ENCODE measurements around the gene RNF220. TPM values are rescaled to one million over a fixed set of nuclear protein-coding genes. Genes with fewer than 3 reads are reported as not detected.
A peak's percentile ranks its signal among the peaks of the same experiment; 100 is the strongest.

The RNF220 gene
- total and polyA plus RNA-seq, 9 of the 15 experiments (the other 6 are each of a cell fraction or from before 2014, with no cell fraction given), result 5.1 to 117 (median 66.9) TPM

GRCh38 chr1:44685881-44686280 lies 280.8 kb downstream of the RNF220 start (continued):
- no peak for TF ChIP-seq CHD2 (IDR thresholded peaks at IDR 0.05; ENCODE audit: low read depth, low read length)

DNA sequence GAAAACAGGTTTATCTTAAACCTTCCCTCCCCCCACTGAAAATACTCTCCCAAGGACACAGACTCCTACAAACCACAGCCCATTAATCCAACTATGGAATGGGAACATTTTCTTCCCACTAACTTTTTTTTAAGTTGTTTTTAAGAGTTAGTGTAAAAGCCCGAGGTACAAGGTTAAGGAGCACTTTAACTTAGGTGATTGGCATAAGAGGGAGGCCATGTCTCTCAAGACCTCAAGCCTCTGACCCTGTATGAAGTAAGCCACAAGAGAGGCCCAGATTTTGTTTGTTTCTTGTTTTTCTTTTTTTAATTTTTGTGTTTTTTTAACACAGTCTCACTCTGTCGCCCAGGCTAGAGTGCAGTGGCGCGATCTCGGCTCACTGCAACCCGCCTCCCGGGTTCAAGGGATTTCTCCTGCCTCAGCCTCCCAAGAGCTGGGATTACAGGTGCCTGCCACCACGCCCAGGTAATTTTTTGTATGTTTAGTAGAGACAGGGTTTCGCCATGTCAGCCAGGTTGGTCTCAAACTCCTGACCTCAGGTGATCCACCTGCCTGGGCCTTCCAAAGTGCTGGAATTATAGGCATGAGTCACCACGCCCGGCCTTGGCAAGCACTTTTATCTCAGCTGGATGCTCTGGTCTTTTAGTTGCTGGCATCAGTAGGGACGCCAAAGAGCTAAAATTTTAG lies 283.8 kb downstream of the RNF220 start:
- Histone ChIP-seq H3K4me3 (no peak overlapping the region), H3K4me1 (replicated peaks in 1 of 2; ENCODE audit: control insufficient read depth in 2 of 2, insufficient read depth in 2 of 2, low read length in 2 of 2) (no peaks in the 10 kb centered on the region; a peak in 1 of 5 replicates), H3K9me1 (ENCODE audit: control insufficient read depth, insufficient read depth, low read length) (no peaks in the 10 kb centered on the region), H4K20me1 (replicated peaks; ENCODE audit: control insufficient read depth, insufficient read depth, low read length) (no peaks in the 10 kb centered on the region), H3K9ac (ENCODE audit: insufficient read depth in 1 of 2, low read depth in 2 of 2, low read length in 2 of 2) (no peak overlapping the region), H3K27ac (ENCODE audit: extremely low read depth, low read depth, low read length) (no peak overlapping the region), H3K79me2 (ENCODE audit: control insufficient read depth, insufficient read depth, low read length) (no peaks in the 10 kb centered on the region), H2AFZ (ENCODE audit: low read depth, low read length) (no peak overlapping the region), H3K9me3 (replicated peaks; ENCODE audit: control insufficient read depth, insufficient read depth, low read depth, low read length) (no peaks in the 10 kb centered on the region), H3K36me3 (ENCODE audit: control insufficient read depth, insufficient read depth, low read length) (no peaks in the 10 kb centered on the region), H3K27me3 (ENCODE audit: control insufficient read depth in 2 of 2, insufficient read depth in 2 of 2, low read length in 2 of 2) (peaks cover 39% of the 10 kb centered on the region in 2 experiments), H3K4me2 (ENCODE audit: insufficient read depth, low read length) (no peak overlapping the region)
- POLR2A ChIA-PET, result interaction anchor here (0.5 to 4.7 kb wide), 3 partner anchors 13 to 32 kb away, joined by 3 to 27 read pairs (median 4); no protein-coding TSS in a partner anchor
- TF ChIP-seq GATA2 (CRISPR knock-in tag; IDR thresholded peaks at IDR 0.05), result no peak
- peak; percentile 16 for TF ChIP-seq CBX2 (IDR thresholded peaks at IDR 0.05; ENCODE audit: insufficient read depth, low read length, poor library complexity, severe bottlenecking)
- CTCF ChIA-PET (ENCODE audit: low intra/inter-chr PET ratio), result no interaction called here
- FAIRE-seq, result no peak
- no peak for ATAC-seq
- DNase-seq (ENCODE audit: extremely low read depth in 1 of 4, low spot score in 3 of 4), result no peak
- 4% methylated on average over 12 of the region's 12 CpGs for WGBS (ENCODE audit: insufficient coverage, low coverage, missing lambda C conversion rate)
- in situ Hi-C loops (cut with MboI), result no loop called here
- intact Hi-C loops (cut with micrococcal nuclease), result no loop called here
- no TSS peak for BruUV-seq (replicated peaks)

DNA sequence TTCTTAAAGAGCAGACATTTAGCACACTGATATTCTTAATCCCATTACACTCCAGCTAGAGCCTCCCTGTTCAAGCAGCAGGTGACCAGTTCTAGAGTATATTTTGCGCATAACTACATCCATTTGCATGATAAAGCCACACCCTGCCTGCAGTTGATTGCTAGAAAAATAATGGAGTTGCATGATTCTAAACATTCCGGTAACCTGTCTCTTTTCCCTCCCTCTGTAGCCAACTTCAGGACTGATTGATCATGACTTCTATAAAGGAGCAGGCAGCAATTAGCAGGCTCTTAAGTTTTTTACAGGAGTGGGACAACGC lies 284.4 kb downstream of the RNF220 start:
- no peaks in the 10 kb centered on the region for H3K36me3 ChIP-seq (ENCODE audit: control insufficient read depth, insufficient read depth, low read length)
- no peaks in the 10 kb centered on the region for H4K20me1 ChIP-seq (replicated peaks; ENCODE audit: control insufficient read depth, insufficient read depth, low read length)
- intact Hi-C loops (cut with micrococcal nuclease), result no loop called here
- no peaks in the 10 kb centered on the region; a peak in 1 of 5 replicates for H3K4me1 ChIP-seq (replicated peaks in 1 of 2; ENCODE audit: control insufficient read depth in 2 of 2, insufficient read depth in 2 of 2, low read length in 2 of 2)
- H3K9me3 ChIP-seq (replicated peaks; ENCODE audit: control insufficient read depth, insufficient read depth, low read depth, low read length), result no peaks in the 10 kb centered on the region
- ATAC-seq (no peak), FAIRE-seq (no peak), DNase-seq (ENCODE audit: extremely low read depth in 1 of 4, low spot score in 3 of 4) (no peak)
- H3K27ac ChIP-seq (ENCODE audit: extremely low read depth, low read depth, low read length), result no peak overlapping the region
- no peaks in the 10 kb centered on the region for H3K9me1 ChIP-seq (ENCODE audit: control insufficient read depth, insufficient read depth, low read length)
- ChIA-PET CTCF (ENCODE audit: low intra/inter-chr PET ratio) (no interaction called here), POLR2A (interaction anchor here (0.5 to 4.7 kb wide), 3 partner anchors 13 to 32 kb away, joined by 3 to 27 read pairs (median 4); no protein-coding TSS in a partner anchor)
- no peak overlapping the region for H3K9ac ChIP-seq (ENCODE audit: insufficient read depth in 1 of 2, low read depth in 2 of 2, low read length in 2 of 2)
- no peak overlapping the region for H2AFZ ChIP-seq (ENCODE audit: low read depth, low read length)
- H3K4me3 ChIP-seq, result no peak overlapping the region
- H3K27me3 ChIP-seq (ENCODE audit: control insufficient read depth in 2 of 2, insufficient read depth in 2 of 2, low read length in 2 of 2), result peaks cover 38 to 39% of the 10 kb centered on the region in 2 experiments
- no peak overlapping the region for H3K4me2 ChIP-seq (ENCODE audit: insufficient read depth, low read length)
- in situ Hi-C loops (cut with MboI), result no loop called here
- BruUV-seq (replicated peaks), result no TSS peak
- WGBS (ENCODE audit: insufficient coverage, low coverage, missing lambda C conversion rate), result 14% methylated on average over 3 of the region's 3 CpGs
- no peaks in the 10 kb centered on the region for H3K79me2 ChIP-seq (ENCODE audit: control insufficient read depth, insufficient read depth, low read length)
- TF ChIP-seq ZNF717 (CRISPR knock-in tag; IDR thresholded peaks at IDR 0.05) (no peak), TAF7 (tag; IDR thresholded peaks at IDR 0.05) (no peak), ZNF780A (CRISPR knock-in tag; IDR thresholded peaks at IDR 0.05) (no peak), RBBP5 (IDR thresholded peaks at IDR 0.05; ENCODE audit: borderline replicate concordance, insufficient read depth, low read length, poor library complexity, severe bottlenecking) (no peak), ZNF740 (CRISPR knock-in tag; IDR thresholded peaks at IDR 0.05) (no peak), ZNF740 (tag; IDR thresholded peaks at IDR 0.05) (no peak), KLF1 (tag; IDR thresholded peaks at IDR 0.05) (no peak)
- TF ChIP-seq, protein P1, sequence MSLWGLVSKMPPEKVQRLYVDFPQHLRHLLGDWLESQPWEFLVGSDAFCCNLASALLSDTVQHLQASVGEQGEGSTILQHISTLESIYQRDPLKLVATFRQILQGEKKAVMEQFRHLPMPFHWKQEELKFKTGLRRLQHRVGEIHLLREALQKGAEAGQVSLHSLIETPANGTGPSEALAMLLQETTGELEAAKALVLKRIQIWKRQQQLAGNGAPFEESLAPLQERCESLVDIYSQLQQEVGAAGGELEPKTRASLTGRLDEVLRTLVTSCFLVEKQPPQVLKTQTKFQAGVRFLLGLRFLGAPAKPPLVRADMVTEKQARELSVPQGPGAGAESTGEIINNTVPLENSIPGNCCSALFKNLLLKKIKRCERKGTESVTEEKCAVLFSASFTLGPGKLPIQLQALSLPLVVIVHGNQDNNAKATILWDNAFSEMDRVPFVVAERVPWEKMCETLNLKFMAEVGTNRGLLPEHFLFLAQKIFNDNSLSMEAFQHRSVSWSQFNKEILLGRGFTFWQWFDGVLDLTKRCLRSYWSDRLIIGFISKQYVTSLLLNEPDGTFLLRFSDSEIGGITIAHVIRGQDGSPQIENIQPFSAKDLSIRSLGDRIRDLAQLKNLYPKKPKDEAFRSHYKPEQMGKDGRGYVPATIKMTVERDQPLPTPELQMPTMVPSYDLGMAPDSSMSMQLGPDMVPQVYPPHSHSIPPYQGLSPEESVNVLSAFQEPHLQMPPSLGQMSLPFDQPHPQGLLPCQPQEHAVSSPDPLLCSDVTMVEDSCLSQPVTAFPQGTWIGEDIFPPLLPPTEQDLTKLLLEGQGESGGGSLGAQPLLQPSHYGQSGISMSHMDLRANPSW (CRISPR knock-in tag; IDR thresholded peaks at IDR 0.05), result no peak

Measured in K562 (cell line).